K562 (cell line): ENCODE data around the gene FANCC. TPM values are rescaled to one million over a fixed set of nuclear protein-coding genes. Genes with fewer than 3 reads are reported as not detected.

Source experiments
- ATAC-seq: fragments of 200-7000 bp; cut with Tn5 transposase; 3 replicates; pipeline ENCODE4 v1.9.1; 2020; ENCODE audit warnings: moderate library complexity
- BruUV-seq: library from RNA; stranded (reverse); fragments of 400-500 nt; replicated peaks from 2 replicates; lab custom pipeline; 2021; lab: Mats Ljungman, UMichigan
- CTCF ChIA-PET: fragments of 300-600 bp; formaldehyde crosslinking; extraction: SDS; loops from one replicate; lab custom pipeline; 2021; ENCODE audit warnings: low intra/inter-chr PET ratio; lab: Yijun Ruan, JAX
- POLR2A ChIA-PET: fragments of 300-600, 350-650 bp; sonication (Branson Sonifier 250); formaldehyde crosslinking; extraction: SDS; loops from one replicate; lab custom pipeline; 2021; ENCODE audit warnings: antibody characterized with exemption, inconsistent platforms; lab: Yijun Ruan, JAX
- DNase-seq, 4 experiments: peaks; one replicate each; pipeline versions ENCODE4 v3.0.0 to v3.0.0-alpha.2; 2011 to 2018; ENCODE audit warnings: low spot score in 3 of 4, mixed read lengths in 3 of 4; ENCODE audit errors: extremely low read depth in 1 of 4
- FAIRE-seq: peaks from 2 replicates; lab custom pipeline; 2011; peaks lifted over from hg19 to GRCh38; lab: Jason Lieb, UNC
- H2AFZ ChIP-seq: 2 replicates; pipeline ENCODE4 v1.6.0; 2011; ENCODE audit warnings: low read depth, low read length, control low read depth, inconsistent platforms
- H3K27ac ChIP-seq: fragments of 200-600 bp; 3 replicates; pipeline ENCODE4 v1.8.0; 2011; ENCODE audit warnings: low read depth, mild to moderate bottlenecking, control low read depth, inconsistent platforms, low read length, moderate library complexity, mixed read lengths; ENCODE audit errors: extremely low read depth
- H3K27me3 ChIP-seq, 2 experiments: fragments of 300-600 bp in 1 of 2; 2 replicates in 1 of 2; 3 replicates in 1 of 2; pipeline versions ENCODE4 v1.6.0 to v1.8.0; 2011; ENCODE audit warnings: inconsistent platforms in 2 of 2, low read length in 2 of 2, mild to moderate bottlenecking in 1 of 2, mixed read lengths in 1 of 2, moderate library complexity in 1 of 2; ENCODE audit not compliant: control insufficient read depth in 2 of 2, insufficient read depth in 2 of 2
- H3K36me3 ChIP-seq: fragments of 300-600 bp; 3 replicates; pipeline ENCODE4 v1.8.0; 2011; ENCODE audit warnings: mild to moderate bottlenecking, low read length, inconsistent platforms; ENCODE audit not compliant: control insufficient read depth, insufficient read depth
- H3K4me1 ChIP-seq, 2 experiments: fragments of 200-600 bp in 1 of 2; replicated peaks in 1 of 2; 2 replicates in 1 of 2; 3 replicates in 1 of 2; pipeline versions ENCODE4 v1.5.1 to v1.8.0; 2011; ENCODE audit warnings: inconsistent platforms in 2 of 2, low read length in 2 of 2, mild to moderate bottlenecking in 1 of 2, mixed read lengths in 1 of 2, moderate library complexity in 1 of 2; ENCODE audit not compliant: control insufficient read depth in 2 of 2, insufficient read depth in 2 of 2
- H3K4me2 ChIP-seq: 2 replicates; pipeline ENCODE4 v1.6.1; 2011; ENCODE audit warnings: low read length, control low read depth, inconsistent platforms, mixed read lengths; ENCODE audit not compliant: insufficient read depth
- H3K4me3 ChIP-seq: fragments of 200-600 bp; sonication (generic), shearing (Covaris generic); 2 replicates; pipeline ENCODE4 v1.5.1; 2016; ENCODE audit warnings: control low read depth, inconsistent platforms
- H3K79me2 ChIP-seq: fragments of 200-600 bp; 3 replicates; pipeline ENCODE4 v1.8.0; 2011; ENCODE audit warnings: low read length, inconsistent platforms; ENCODE audit not compliant: control insufficient read depth, insufficient read depth
- H3K9ac ChIP-seq, 2 experiments: 2 replicates each; pipeline versions ENCODE4 v1.6.0 to v1.6.1; 2011; ENCODE audit warnings: low read depth in 2 of 2, low read length in 2 of 2, control low read depth in 1 of 2, inconsistent platforms in 1 of 2, mild to moderate bottlenecking in 1 of 2, mixed read lengths in 1 of 2; ENCODE audit not compliant: insufficient read depth in 1 of 2
- H3K9me1 ChIP-seq: one replicate; pipeline ENCODE4 v1.6.0; 2011; ENCODE audit warnings: inconsistent platforms, mild to moderate bottlenecking, low read length, moderate library complexity; ENCODE audit not compliant: control insufficient read depth, insufficient read depth
- H3K9me3 ChIP-seq: replicated peaks from 2 replicates; pipeline ENCODE4 v1.5.1; 2011; ENCODE audit warnings: low read depth, low read length, inconsistent platforms; ENCODE audit not compliant: control insufficient read depth, insufficient read depth
- H4K20me1 ChIP-seq: replicated peaks from 2 replicates; pipeline ENCODE4 v1.6.1; 2011; ENCODE audit warnings: low read length, inconsistent platforms, mixed read lengths; ENCODE audit not compliant: control insufficient read depth, insufficient read depth
- ASH1L ChIP-seq: fragments of 450-650 bp; IDR thresholded peaks from 2 replicates; pipeline ENCODE4 v1.6.1; 2018; ENCODE audit warnings: borderline replicate concordance, mild to moderate bottlenecking, low read depth; ENCODE audit not compliant: partially characterized antibody
- CBFA2T2 ChIP-seq: fragments of 450-650 bp; conservative IDR thresholded peaks from 2 replicates; pipeline ENCODE4 v1.6.1; 2017; ENCODE audit warnings: mild to moderate bottlenecking
- DPF2 ChIP-seq: fragments of 450-650 bp; IDR thresholded peaks from 2 replicates; pipeline ENCODE4 v1.6.1; 2016
- HDAC1 ChIP-seq, 2 experiments: fragments of 450-650 bp; IDR thresholded peaks; 2 replicates each; pipeline ENCODE4 v1.6.1; 2016 to 2017; ENCODE audit warnings: inconsistent platforms in 1 of 2, mild to moderate bottlenecking in 1 of 2, moderate library complexity in 1 of 2
- KDM1A ChIP-seq, 2 experiments: fragments of 450-650 bp; IDR thresholded peaks; 2 replicates each; pipeline ENCODE4 v1.6.1; 2016; ENCODE audit warnings: mild to moderate bottlenecking in 2 of 2
- KLF1 ChIP-seq: fragments of 450-650 bp; IDR thresholded peaks from 2 replicates; pipeline ENCODE4 v1.6.1; 2016; ENCODE audit warnings: missing genetic modification characterization, missing compliant biosample characterization
- MAFG ChIP-seq: fragments of 450-650 bp; conservative IDR thresholded peaks from 2 replicates; pipeline ENCODE4 v1.6.1; 2016; ENCODE audit warnings: missing genetic modification characterization, missing compliant biosample characterization
- MCM5 ChIP-seq: fragments of 450-650 bp; IDR thresholded peaks from 2 replicates; pipeline ENCODE4 v1.6.1; 2016; ENCODE audit warnings: low read depth
- ZKSCAN8 ChIP-seq: fragments of 200-800 bp; sonication (Bioruptor generic); IDR thresholded peaks from 2 replicates; pipeline ENCODE4 v1.6.1; 2016; ENCODE audit warnings: missing genetic modification characterization, missing compliant biosample characterization
- ZNF830 ChIP-seq: fragments of 250-450 bp; sonication (Bioruptor Pico); IDR thresholded peaks from 2 replicates; pipeline ENCODE4 v1.5.0; 2021; ENCODE audit warnings: mild to moderate bottlenecking
- WGBS: fragments of 100-300 bp; shearing (Covaris generic); methylation state at CpG from one replicate; pipeline ENCODE4 v1.1.6; 2016; ENCODE audit warnings: low coverage, mixed read lengths; ENCODE audit not compliant: insufficient coverage; ENCODE audit errors: missing lambda C conversion rate; 5-methylcytosine and 5-hydroxymethylcytosine counted together
- in situ Hi-C: fragments of 300-500 bp; cut with MboI; formaldehyde crosslinking; loops from 4 replicates; pipeline ENCODE4 v1.15.0; 2018; ENCODE audit warnings: inconsistent platforms, mixed read lengths
- intact Hi-C: fragments of 100-400 bp; cut with micrococcal nuclease; formaldehyde crosslinking; loops from 2 replicates; pipeline ENCODE4 v1.14.2; 2022
- polyA plus RNA-seq, 8 experiments: library from polyadenylated mRNA; depleted of rRNA in 4 of 8; stranded (reverse) in 5 of 8; unstranded in 3 of 8; fragments of >200 nt; fragmentation: Nextera tagmentation in 2 of 8; fragmentation: Illumina TruSeq in 1 of 8; extraction: Ambion mirVana in 2 of 8; extraction: Trizol in 1 of 8; gene quantifications; 2 replicates each; pipeline versions ENCODE4 v1.2.1 to v1.2.3, GENCODE V29; 2011 to 2014; ENCODE audit warnings: inconsistent platforms in 1 of 8, missing spikeins in 1 of 8
- total RNA-seq, 7 experiments: library from RNA; depleted of rRNA in 6 of 7; stranded (reverse); fragments of >200 nt in 6 of 7; fragmentation: Illumina TruSeq in 2 of 7; extraction: Trizol in 2 of 7; gene quantifications; 2 replicates each; pipeline versions ENCODE4 v1.2.1 to v1.2.3, GENCODE V29; 2011 to 2021; ENCODE audit warnings: low replicate concordance in 1 of 7
- TF ChIP-seq, protein P1 (sequence below), 2 experiments: IDR thresholded peaks; 2 replicates each; pipeline ENCODE4 v1.6.1; 2011; ENCODE audit warnings: borderline replicate concordance in 1 of 2, control low read depth in 1 of 2, low read depth in 1 of 2, low read length in 1 of 2, mild to moderate bottlenecking in 1 of 2, mixed read lengths in 1 of 2, moderate library complexity in 1 of 2; ENCODE audit not compliant: insufficient read depth in 1 of 2, insufficient read length in 1 of 2, poor library complexity in 1 of 2, severe bottlenecking in 1 of 2; ENCODE audit errors: extremely low read depth in 1 of 2
- TF ChIP-seq, protein P2 (sequence below): fragments of 250-450 bp; sonication (Bioruptor Pico); IDR thresholded peaks from 2 replicates; pipeline ENCODE4 v1.4.0; 2020; ENCODE audit warnings: borderline replicate concordance
- TF ChIP-seq, protein P3 (sequence below): fragments of 450-650 bp; formaldehyde crosslinking; IDR thresholded peaks from 2 replicates; pipeline ENCODE4 v1.4.0; 2020; ENCODE audit warnings: mild to moderate bottlenecking, moderate library complexity
- TF ChIP-seq, protein P4 (sequence below): IDR thresholded peaks from 2 replicates; pipeline ENCODE4 v1.6.1; 2011; ENCODE audit not compliant: insufficient read length; ENCODE audit errors: extremely low read depth

The FANCC gene
- total and polyA plus RNA-seq, 9 of the 15 experiments (the other 6 are each of a cell fraction or from before 2014, with no cell fraction given), result 4.6 to 18.4 (median 14.2) TPM

DNA sequence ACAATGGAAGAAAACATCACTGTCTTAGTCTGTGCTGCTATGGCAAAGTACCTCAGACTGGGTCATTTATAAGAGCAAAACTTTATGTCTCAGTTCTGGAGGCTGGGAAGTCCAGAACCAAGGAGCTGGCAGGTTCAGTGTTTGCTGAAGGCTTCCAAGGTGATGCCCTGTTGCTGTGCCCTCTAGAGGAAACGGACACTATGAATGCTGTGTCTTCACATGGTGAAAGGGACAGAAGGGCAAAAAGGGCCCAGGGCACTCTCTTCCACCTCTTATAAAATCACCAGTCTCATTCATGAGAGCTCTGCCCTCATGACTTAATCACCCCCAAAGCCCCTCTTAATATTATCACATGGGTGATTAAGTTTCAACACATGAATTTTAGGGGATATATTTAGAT is 143.5 kb downstream of the FANCC start:
- Histone ChIP-seq H2AFZ (no peak overlapping the region), H3K79me2 (no peaks in the 10 kb centered on the region), H3K4me1 (peaks cover 0 to 14% of the 10 kb centered on the region in 2 experiments; a peak in 2 of 5 replicates), H4K20me1 (no peaks in the 10 kb centered on the region)
- in situ Hi-C loops (no loop called here), intact Hi-C loops (no loop called here)
- POLR2A ChIA-PET, result no interaction called here
- no TSS peak for BruUV-seq
- TF ChIP-seq CBFA2T2 (no peak), KLF1 (tag) (no peak), KDM1A (IDR thresholded peaks at IDR 0.05) (no peak), ZNF830 (CRISPR knock-in tag) (no peak), DPF2 (no peak), HDAC1 (IDR thresholded peaks at IDR 0.05) (no peak), MCM5 (no peak), ZKSCAN8 (CRISPR knock-in tag) (no peak), MAFG (no peak), ASH1L (no peak)
- TF ChIP-seq, protein P1, sequence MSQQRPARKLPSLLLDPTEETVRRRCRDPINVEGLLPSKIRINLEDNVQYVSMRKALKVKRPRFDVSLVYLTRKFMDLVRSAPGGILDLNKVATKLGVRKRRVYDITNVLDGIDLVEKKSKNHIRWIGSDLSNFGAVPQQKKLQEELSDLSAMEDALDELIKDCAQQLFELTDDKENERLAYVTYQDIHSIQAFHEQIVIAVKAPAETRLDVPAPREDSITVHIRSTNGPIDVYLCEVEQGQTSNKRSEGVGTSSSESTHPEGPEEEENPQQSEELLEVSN (IDR thresholded peaks at IDR 0.05; ENCODE audit: borderline replicate concordance in 1 of 2, extremely low read depth in 1 of 2, insufficient read depth in 1 of 2, insufficient read length in 1 of 2, low read depth in 1 of 2, low read length in 1 of 2, poor library complexity in 1 of 2, severe bottlenecking in 1 of 2), result no peak
- TF ChIP-seq, protein P2, sequence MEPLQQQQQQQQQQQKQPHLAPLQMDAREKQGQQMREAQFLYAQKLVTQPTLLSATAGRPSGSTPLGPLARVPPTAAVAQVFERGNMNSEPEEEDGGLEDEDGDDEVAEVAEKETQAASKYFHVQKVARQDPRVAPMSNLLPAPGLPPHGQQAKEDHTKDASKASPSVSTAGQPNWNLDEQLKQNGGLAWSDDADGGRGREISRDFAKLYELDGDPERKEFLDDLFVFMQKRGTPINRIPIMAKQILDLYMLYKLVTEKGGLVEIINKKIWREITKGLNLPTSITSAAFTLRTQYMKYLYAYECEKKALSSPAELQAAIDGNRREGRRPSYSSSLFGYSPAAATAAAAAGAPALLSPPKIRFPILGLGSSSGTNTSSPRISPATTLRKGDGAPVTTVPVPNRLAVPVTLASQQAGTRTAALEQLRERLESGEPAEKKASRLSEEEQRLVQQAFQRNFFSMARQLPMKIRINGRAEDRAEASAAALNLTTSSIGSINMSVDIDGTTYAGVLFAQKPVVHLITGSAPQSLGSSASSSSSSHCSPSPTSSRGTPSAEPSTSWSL, result no peak
- TF ChIP-seq, protein P3, sequence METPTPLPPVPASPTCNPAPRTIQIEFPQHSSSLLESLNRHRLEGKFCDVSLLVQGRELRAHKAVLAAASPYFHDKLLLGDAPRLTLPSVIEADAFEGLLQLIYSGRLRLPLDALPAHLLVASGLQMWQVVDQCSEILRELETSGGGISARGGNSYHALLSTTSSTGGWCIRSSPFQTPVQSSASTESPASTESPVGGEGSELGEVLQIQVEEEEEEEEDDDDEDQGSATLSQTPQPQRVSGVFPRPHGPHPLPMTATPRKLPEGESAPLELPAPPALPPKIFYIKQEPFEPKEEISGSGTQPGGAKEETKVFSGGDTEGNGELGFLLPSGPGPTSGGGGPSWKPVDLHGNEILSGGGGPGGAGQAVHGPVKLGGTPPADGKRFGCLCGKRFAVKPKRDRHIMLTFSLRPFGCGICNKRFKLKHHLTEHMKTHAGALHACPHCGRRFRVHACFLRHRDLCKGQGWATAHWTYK (CRISPR knock-in tag), result no peak
- TF ChIP-seq, protein P4, sequence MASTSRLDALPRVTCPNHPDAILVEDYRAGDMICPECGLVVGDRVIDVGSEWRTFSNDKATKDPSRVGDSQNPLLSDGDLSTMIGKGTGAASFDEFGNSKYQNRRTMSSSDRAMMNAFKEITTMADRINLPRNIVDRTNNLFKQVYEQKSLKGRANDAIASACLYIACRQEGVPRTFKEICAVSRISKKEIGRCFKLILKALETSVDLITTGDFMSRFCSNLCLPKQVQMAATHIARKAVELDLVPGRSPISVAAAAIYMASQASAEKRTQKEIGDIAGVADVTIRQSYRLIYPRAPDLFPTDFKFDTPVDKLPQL, result no peak
- TF ChIP-seq, all 486 proteins: peak for 0
- 62% methylated on average over 1 of the region's 1 CpG for WGBS
- Histone ChIP-seq H3K36me3 (peaks cover 13% of the 10 kb centered on the region; the same call in 1 of the 3 replicates), H3K9me1 (no peaks in the 10 kb centered on the region), H3K9me3 (no peaks in the 10 kb centered on the region), H3K4me2 (no peak overlapping the region), H3K27ac (no peak overlapping the region), H3K27me3 (no peaks in the 10 kb centered on the region), H3K9ac (no peak overlapping the region), H3K4me3 (no peak overlapping the region)
- DNase-seq (no peak), FAIRE-seq (no peak), ATAC-seq (no peak)
- CTCF ChIA-PET, result no interaction called here
